ENCODE results near the gene METTL21C.

GRCh38 chr13:102645701-102646100 is 49.1 kb downstream of the METTL21C start:
- TF ChIP-seq CTCF (IDR thresholded peaks at IDR 0.05; ENCODE audit: insufficient read depth, low read length, poor library complexity, severe bottlenecking), result no peak
- no peak for TF ChIP-seq EZH2phosphoT487 (conservative IDR thresholded peaks at IDR 0.05; ENCODE audit: low read length)

Measured in SU-DHL-6 (cell line).